Stimulated activated CD4-positive, alpha-beta T cell treated with anti-CD3 and anti-CD28 coated beads, Interleukin-1b, Interleukin-23, amount 100 ng/mL, for 24 hours (primary cell): ENCODE data around the gene ZDHHC12.

ENCODE experiments used
- DNase-seq, 4 experiments: peaks; one replicate each; pipeline ENCODE4 v3.0.0-alpha.2; 2020; ENCODE audit warnings: low read depth in 4 of 4, low spot score in 1 of 4

The ZDHHC12 gene

DNA sequence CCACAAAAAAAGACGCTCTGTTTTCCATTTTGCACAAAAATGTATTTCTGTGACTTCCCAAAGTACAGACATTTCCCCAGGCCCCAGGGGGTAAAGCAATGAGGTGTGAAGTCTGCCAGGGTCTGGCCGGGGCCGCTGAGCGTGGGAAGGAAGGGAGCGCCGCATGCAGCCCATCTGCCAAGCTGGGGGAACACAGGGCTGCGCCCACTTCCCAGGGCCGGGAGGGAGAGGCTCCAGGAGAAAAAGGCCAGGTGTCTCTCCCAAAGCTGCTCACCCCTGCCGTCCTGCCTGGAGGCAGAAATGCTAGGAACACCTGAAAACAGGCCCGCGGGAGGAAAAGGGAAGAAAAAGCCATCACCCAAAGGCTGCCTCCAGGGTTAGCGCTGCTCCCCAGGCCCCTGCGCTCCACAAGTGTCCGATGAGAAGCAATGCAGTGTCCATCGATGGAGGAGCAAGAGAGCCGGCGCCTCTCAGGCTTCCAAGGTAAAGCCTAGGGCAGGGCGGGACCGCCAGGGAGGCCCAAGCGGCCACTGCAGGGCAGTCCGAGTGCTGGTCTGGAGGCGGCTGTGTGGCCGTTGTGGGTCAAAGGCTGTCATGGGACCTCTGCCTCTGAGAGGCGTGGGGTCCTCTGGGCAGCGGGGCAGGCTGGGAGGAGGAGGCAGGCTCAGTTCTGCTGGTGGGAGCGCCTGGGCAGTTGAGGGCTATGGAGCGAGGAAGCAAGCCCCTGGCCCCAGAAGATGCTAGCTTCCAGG is 6.0 kb upstream of the ZDHHC12 start:
- DNase-seq: no peak

DNA sequence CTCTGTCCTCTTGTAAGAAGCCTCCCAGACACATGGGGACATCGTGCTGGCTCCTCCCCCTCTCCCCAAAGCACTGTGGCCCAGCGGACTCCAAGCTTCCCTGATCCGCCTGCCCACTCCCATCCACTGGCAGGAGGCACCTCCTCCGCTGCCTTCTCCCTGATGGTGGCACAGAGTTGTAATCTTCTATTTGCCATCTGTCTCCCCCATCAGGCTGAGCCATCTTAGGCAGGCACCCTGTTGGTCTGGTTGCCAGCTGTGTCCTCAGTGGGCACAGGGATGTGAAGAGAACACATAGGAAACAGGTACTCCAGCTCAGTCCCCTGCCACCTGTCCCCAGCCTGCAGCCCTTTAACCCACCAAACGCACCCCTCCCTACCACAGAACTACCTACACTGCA is 5.4 kb upstream of the ZDHHC12 start:
- DNase-seq: no peak

DNA sequence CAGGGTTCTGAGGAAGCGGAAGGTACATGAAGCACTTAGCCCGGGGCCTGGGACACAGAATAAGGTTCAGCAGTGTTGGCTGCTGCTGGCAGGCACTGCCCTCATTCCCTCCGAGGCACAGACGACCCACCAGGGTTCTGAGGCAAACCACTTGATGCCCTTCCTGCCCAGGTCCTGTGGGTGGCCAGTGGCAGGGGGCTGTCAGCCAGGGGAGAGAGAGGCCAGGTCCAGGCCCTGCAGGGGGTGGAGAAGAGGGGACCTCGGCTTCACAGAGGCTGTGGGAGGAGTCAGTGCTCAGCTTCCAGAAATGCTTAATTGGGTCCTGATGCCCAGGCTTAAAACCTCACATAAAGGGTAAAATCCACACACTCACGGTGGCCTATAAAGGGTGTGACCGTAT is 4.4 kb upstream of the ZDHHC12 start:
- DNase-seq: no peak

DNA sequence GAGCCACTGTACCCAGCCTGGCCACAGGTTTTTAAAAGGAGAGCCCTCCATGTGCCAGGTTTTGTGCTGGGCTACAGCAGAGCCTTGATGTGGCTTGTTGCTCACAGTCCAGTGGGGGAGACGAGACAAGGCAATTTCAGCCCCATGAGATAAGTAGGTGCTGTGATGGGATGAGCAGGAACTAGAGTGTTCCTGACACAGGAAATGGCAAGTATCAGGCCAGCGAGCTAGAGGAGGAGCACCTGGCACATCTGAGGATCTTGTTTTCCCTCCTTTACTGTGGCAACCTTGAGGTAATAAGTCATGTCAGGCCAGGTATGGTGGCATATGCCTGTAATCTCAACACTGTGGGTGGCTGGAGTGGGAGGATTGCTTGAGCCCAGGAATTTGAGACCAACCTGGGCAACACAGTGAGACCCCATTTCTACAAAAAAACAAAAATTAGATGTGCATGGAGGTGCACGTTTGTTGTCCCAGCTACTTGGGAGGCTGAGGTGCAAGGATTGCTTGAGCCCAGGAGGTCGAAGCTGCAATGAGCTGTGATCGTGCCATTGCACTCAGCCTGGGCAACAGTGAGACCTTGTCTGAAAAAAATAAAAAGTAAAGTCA is 3.8 kb upstream of the ZDHHC12 start:
- DNase-seq: no peak

DNA sequence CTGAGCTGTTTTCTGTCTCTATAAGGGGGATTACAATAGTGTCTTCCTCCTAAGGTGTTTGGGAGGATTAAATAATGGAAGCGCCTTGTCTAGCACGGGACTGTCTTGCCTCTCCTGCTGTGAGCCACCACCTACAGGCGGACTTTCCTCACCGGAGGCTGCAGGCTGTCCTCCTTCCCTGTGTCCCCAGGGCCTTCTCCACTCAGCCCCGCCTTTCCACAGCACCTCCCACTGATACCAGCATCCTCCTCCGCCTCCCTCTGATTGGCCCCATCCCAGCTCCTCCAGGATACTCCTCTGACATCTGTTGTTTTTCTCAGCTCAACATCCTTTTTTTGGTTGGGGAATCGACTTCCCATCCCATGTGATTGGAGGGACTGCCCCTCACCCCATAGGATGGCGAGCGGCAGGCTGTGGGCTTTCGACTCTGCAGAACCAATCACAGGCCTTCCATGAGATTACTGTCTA is 851 bp upstream of the ZDHHC12 start:
- DNase-seq: no peak

DNA sequence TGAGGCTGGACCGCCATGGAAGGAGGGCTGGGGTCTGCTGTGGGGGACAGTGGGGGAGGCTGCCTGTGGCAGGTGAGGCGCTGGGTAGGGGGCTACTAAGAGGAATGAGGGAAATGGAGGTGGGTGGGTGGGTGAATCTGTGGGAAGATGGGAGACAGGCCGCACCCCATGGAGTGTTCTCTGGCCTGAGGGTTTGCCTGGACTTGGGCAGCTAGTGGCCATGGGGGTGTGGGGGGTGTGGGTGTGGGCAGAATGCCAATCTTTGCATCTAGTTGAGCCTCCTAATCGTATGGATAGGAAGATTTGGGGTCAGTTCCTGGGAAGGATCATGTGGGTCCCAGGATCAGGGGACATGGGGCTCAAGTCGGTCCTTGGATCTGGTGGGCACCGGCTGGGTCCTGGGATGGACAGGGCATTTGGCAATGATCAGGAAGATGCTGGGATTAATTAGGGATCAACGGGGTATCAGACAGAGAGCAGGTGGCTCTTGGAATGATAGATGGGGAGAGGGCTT is 518 bp downstream of the ZDHHC12 start:
- DNase-seq: no peak

DNA sequence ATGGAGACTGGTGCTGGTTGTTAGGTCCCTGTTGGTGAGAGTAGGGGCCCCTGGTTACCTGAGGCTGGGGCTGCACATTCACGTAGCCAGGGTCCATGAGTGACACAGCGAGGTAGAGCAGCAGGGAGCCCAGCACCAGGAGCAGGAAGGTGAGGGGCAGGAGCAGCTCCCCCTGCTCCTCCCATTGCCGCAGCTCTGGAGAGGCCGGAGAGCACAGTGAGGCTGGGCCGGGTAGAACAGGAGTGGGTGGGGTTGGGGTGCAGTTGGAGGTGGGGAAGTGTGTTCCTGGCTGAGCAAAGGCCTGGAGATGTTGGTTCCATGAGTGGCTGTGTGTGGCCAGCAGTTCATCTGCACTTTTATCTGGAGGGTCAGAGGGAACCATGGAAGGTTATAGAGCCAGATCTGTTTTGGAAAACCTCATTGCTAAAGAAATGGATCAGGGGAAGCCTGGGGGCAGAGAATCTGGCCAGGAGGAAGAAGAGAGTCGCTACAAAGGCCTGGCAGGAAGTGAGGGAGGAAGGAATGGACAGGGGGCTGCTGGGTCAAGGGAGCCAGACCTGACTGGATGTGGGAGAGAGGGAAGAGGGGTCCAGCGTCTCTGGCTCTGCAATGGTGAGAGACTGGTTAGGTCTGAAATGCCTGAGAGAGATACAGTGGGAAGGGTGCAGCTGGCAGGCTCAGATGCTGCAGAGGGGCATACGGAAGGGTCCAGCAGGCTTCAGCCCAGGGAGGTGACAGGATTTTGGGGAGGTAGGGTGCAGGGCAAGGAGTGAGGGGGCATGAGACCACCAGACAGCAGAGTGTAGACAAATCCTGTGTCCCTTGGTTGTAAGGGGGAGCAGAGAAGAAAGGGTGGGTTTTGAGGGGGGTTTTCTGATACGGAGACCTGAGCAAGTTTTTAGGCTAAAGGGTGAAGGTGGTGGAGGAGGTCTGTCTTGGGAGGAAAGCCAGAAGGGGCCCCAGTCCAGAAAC is 1.3 kb downstream of the ZDHHC12 start:
- DNase-seq: no peak

DNA sequence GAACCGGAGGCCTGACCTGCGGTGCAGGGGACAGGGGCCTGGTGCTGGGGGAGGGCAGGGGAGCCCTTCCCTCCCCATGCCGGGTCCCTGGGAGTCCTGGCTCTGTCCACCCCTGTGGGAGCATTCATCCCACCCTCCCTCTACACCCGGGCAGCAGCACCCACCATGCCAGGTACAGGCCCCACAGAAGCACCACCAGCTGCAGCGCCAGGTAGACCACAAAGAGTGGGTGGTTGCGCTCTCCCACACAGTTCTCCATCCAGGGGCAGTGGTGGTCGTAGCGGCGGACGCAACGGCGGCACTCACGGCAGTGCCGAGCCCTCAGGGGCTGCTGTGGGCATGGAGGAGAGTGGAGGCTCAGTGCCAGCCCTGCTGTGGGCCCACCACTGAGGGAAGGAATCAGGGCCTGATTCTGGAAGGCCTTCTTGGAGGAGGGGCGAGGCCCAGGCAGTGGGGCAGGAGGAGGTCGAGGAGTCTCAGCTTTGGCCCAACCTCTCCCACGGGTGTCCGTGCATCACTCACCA is 2.4 kb downstream of the ZDHHC12 start:
- DNase-seq: no peak

DNA sequence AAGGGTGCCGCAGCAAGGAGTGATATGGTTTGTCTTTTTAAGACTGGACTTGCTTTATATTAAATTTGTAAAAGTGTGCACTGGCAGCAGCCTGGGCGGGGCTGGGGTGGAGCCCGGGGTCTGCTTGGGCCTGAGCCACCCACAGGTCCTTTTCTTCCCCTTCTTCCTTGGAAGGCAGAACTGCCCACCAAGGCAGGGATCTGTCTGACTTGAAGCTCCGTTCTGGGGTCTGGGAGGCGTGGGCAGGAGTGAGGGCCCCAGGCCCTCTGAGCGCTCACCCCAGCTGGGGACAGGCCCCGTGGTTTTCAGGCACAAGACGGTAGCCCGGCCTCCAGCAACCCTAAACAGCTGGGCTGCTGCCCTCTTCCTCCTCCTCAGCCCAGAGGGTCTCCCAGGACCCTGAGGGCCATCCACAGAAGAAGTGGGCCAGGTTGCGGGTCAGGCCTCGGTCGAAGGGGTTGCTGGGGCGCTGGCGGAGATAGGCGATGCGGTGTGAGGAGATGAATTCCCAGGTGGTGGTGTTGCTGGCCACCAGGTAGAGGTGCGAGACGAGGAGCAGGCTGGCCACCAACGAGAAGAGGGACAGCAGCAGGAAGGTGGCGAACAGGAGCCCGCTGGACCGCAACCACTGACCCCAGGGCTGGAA is 3.0 kb downstream of the ZDHHC12 start:
- no peak for DNase-seq

DNA sequence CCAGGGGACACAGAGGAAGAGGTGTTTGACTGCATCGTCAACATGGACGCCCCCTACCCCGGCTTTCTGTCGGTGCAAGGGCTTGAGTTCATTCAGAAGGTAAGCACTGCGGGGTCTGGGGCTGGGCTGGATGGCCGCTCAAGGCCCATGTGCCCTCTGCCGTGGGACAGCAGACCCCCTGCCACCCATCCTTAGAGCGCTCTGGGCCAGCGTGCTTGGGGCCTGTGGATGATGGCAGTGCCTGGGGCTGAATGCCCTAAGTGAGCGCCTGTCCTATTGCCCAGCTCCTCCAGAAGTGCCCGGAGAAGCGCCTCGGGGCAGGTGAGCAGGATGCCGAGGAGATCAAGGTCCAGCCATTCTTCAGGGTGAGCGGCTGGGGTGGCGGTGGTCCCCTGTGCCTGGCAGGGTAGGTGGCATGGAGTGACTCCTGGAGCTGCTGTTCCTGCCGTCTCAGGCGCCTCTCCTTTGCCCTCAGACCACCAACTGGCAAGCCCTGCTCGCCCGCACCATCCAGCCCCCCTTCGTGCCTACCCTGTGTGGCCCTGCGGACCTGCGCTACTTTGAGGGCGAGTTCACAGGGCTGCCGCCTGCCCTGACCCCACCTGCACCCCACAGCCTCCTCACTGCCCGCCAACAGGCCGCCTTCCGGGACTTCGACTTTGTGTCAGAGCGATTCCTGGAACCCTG is 3.9 kb downstream of the ZDHHC12 start:
- no peak for DNase-seq

DNA sequence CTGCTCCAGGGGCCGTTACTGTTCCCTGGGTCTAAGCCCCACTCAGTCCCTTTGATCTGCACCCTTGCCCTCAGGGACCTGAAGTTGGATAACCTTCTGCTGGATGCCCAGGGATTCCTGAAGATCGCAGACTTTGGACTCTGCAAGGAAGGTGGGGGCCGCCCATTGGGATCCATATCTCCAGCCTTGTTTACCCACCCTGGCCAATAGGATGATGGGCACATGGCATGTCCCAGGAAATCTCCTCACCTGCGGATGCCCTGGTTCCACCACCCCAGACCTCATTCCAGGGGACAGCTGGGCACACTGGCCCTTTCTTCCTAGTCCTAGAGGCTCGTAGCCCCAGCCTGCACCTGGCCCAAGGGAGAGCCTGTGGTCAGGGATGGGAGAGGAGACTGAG is 5.5 kb downstream of the ZDHHC12 start:
- no peak for DNase-seq

DNA sequence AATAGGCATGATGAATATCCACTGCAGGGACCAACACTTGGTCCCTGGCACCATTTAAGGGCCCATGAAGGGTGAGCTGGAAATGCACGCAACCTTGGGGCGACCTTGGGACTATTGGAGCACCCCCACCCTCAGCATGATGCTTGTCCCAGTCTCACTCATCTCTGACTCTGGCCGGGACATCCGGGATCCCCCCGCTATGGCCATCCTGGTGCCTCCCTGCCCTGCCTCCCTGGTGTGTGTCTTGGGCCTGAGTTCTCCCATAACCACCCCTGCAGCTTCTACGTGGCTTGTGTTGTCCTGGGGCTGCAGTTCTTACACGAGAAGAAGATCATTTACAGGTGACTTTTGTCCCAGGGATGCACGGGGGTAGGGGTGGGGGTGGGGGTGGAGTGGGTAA is 5.9 kb downstream of the ZDHHC12 start:
- DNase-seq: no peak

DNA sequence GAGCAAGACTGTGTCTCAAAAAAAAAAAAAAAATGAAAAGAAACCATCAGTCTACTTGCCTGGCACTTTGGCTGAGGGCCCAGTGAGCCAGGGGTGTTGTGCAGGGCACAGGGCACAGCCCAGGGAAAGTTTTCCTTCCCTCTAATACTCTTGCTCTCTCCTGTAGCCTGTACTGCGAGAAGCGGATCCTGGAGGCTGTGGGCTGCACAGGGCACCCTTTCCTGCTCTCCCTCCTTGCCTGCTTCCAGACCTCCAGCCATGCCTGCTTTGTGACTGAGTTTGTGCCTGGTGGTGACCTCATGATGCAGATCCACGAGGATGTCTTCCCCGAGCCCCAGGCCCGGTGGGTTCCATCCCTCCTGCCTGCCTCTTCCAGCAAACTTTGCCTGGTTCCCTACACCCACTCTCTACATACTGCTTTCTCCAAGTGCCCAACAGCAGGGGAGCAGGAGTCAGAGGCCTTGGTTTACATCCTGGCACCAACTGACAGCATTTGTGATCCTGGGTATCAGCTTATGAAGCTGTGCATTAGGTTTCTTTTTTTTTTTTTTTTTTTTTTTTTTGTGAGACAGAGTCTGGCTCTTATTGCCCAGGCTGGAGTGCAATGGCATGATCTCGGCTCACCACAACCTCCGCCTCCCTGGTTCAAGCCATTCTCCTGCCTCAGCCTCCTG is 7.2 kb downstream of the ZDHHC12 start:
- no peak for DNase-seq

DNA sequence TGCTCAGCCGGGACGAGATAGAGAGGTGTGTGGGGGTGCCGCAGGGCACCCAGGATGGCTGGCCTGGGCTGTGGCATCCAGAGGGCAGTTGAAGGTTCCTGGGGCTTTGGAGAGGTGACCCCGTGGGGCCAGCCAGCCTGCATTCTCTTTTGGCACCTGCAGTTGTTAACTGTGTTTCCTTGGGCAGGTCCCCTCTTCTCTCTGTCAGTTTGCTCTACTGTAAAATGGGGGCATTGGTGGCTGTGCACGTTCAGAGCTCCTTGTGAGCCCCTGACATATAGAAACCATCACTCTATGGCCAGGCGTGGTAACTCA is 8.5 kb downstream of the ZDHHC12 start:
- DNase-seq: no peak

DNA sequence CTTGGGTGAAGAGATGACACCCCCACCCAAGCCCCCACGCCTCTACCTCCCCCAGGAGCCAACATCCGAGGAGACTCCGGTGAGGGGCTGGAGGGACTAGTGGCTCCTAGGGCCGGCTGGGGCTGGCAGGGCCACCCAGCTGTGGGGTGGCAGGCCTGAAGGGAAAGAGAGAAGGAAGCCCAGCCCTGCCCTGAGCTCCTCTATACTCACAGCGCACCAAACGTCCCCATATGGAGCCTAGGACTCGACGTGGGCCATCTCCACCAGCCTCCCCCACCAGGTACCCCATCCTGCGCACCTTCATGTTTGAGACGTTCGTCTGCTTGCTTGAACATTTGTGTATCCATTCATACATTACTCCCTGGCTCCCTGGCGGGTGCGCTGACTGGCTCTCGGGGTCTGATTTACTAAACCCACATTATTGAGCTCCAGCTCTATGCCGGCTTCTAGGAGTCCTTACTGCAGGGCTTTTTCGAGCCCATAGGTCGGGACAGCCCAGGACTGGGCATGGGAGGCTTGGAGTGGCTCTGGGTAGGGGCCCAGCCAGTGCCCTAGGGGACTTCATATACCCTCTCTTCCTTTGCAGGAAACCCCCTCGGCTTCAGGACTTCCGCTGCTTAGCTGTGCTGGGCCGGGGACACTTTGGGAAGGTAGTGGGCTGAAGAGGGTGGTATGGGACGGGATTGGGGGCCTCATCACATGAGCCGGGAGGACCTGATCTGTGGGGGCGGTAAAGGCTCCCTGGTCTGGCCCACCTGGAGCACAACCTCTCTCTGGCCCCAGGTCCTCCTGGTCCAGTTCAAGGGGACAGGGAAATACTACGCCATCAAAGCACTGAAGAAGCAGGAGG is 9.1 kb downstream of the ZDHHC12 start:
- DNase-seq: no peak

DNA sequence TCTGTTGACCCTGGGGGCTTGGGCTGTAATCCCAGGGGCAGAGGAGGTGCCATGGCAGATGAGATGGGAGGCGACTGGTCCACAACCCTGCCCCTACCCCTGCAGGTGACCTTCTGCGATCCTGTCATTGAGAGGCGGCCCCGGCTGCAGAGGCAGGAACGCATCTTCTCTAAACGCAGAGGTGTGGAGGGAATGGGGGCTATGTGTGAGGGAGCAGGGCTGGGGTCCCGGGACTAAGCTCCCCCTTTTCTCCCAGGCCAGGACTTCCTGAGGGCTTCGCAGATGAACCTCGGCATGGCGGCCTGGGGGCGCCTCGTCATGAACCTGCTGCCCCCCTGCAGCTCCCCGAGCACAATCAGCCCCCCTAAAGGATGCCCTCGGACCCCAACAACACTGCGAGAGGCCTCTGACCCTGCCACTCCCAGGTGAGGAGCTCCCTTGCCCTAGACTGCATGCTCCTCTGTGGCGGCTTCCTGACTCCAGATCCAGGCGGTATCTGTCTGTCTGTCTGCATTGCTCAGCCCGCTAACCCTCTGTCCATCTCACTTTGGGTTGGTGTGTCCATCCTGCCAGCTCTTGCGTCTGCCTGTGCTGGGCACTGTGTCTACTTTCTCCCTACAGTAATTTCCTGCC is 9.9 kb downstream of the ZDHHC12 start:
- no peak for DNase-seq

DNA sequence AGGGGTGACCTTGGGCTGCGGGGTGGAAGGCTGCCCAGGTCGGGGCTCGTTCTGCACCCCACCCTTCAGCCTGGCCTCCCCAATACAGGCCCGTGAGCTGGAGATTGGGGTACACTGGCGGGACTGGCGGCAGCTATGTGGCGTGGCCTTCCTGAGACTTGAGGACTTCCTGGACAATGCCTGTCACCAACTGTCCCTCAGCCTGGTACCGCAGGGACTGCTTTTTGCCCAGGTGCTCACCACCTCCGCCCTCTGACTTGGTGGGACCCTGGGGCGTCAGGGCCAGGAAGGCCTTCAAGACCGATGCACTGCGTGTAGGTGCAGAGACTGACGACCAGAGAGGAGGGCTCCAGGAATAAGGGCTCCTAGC is 10.5 kb downstream of the ZDHHC12 start:
- DNase-seq: no peak
